Stimulated activated CD4-positive, alpha-beta T cell treated with anti-CD3 and anti-CD28 coated beads, Interleukin-12 subunit alpha, Interleukin-12 subunit beta, amount 100 ng/mL, for 48 hours (primary cell): ENCODE measurements around the gene SHISAL2A.

Experiments used
- DNase-seq, 3 donors: peaks; one replicate each; pipeline ENCODE4 v3.0.0-alpha.2; 2020; ENCODE audit warnings: low read depth in 2 of 3, low spot score in 1 of 3

SHISAL2A gene

GRCh38 chr1:52632732-52633290, at the start of gene SHISAL2A:
Gene SHISAL2A (plus strand): TSS chr1:52633168. CDS start chr1:52633494, 326 bp downstream.
- DNase-seq = peak; percentile 15 to 49 (median 27)

GRCh38 chr1:52585474-52585873, 47.5 kb upstream of the SHISAL2A start:
- no peak for DNase-seq

- DNase-seq = no peak
Observed at GRCh38 chr1:52588027-52588426, 44.9 kb upstream of the SHISAL2A start.

GRCh38 chr1:52588535-52588934, 44.4 kb upstream of the SHISAL2A start:
- no peak for DNase-seq

GRCh38 chr1:52590266-52590665, 42.7 kb upstream of the SHISAL2A start:
- DNase-seq = no peak

- no peak for DNase-seq
Observed at GRCh38 chr1:52592637-52593323, 40.2 kb upstream of the SHISAL2A start.

GRCh38 chr1:52593495-52593894, 39.5 kb upstream of the SHISAL2A start:
- no peak for DNase-seq

GRCh38 chr1:52595061-52595460, 37.9 kb upstream of the SHISAL2A start:
- DNase-seq = no peak

- DNase-seq = no peak
Observed at GRCh38 chr1:52597912-52598311, 35.1 kb upstream of the SHISAL2A start.

- DNase-seq = no peak
Observed at GRCh38 chr1:52598729-52599128, 34.2 kb upstream of the SHISAL2A start.

GRCh38 chr1:52599236-52599635, 33.7 kb upstream of the SHISAL2A start:
- DNase-seq = no peak

- no peak for DNase-seq
Observed at GRCh38 chr1:52600533-52601179, 32.3 kb upstream of the SHISAL2A start.

- no peak for DNase-seq
Observed at GRCh38 chr1:52601519-52601918, 31.4 kb upstream of the SHISAL2A start.

- peak; percentile 16 to 41 (median 37) for DNase-seq
Observed at GRCh38 chr1:52601991-52602855, 30.7 kb upstream of the SHISAL2A start, which contains the start of gene GPX7. Gene GPX7 (plus strand): TSS chr1:52602371. CDS start chr1:52602410, 39 bp downstream.

GRCh38 chr1:52602856-52603600, 29.9 kb upstream of the SHISAL2A start:
- peak in 2 of 3 donors; percentile 15 to 20 for DNase-seq

GRCh38 chr1:52603630-52604029, 29.3 kb upstream of the SHISAL2A start:
- DNase-seq = no peak

- DNase-seq = no peak
Observed at GRCh38 chr1:52604063-52604770, 28.8 kb upstream of the SHISAL2A start.

GRCh38 chr1:52613636-52614373, 19.2 kb upstream of the SHISAL2A start:
- no peak for DNase-seq

- no peak for DNase-seq
Observed at GRCh38 chr1:52614671-52615070, 18.3 kb upstream of the SHISAL2A start.
